Vagina (tissue), 2 donors: Measurements from ENCODE around the gene MAN1A1. TPM values are rescaled to one million over a fixed set of nuclear protein-coding genes. Genes with fewer than 3 reads are reported as not detected.
"Not testable (repeated sequence)": the region's sequence is repeated elsewhere in the genome, so short reads cannot be mapped to it uniquely, and the experiment has no call there.

Source experiments
- DNase-seq, 2 donors: peaks; one replicate each; pipeline ENCODE4 v3.0.0-alpha.2; 2017; ENCODE audit errors: extremely low spot score in 2 of 2
- H3K27ac ChIP-seq: fragments of 200-600 bp; sonication (generic); one replicate; pipeline ENCODE4 v1.5.1; 2019
- H3K27me3 ChIP-seq: fragments of 200-600 bp; sonication (generic); one replicate; pipeline ENCODE4 v1.5.1; 2019
- H3K36me3 ChIP-seq, 2 donors: fragments of 200-600 bp; sonication (generic); one replicate each; pipeline ENCODE4 v1.5.1; 2017 to 2019
- H3K4me1 ChIP-seq: fragments of 200-600 bp; sonication (generic); one replicate; pipeline ENCODE4 v1.5.1; 2019
- H3K4me3 ChIP-seq, 2 donors: fragments of 200-600 bp; sonication (generic); 1 replicate in 1 of 2; 2 replicates in 1 of 2; pipeline ENCODE4 v1.5.1; 2016 to 2019
- H3K9me3 ChIP-seq: fragments of 200-600 bp; sonication (generic); one replicate; pipeline ENCODE4 v1.5.1; 2019
- CTCF ChIP-seq, 3 experiments: fragments of 450-650 bp in 2 of 3; fragments of 200-600 bp in 1 of 3; sonication (generic) in 1 of 3; IDR thresholded peaks; one replicate each; pipeline ENCODE4 v1.5.1; 2017 to 2019; ENCODE audit warnings: antibody characterized with exemption in 3 of 3, mild to moderate bottlenecking in 2 of 3, moderate library complexity in 2 of 3
- POLR2A ChIP-seq, 2 donors: fragments of 450-650 bp; IDR thresholded peaks; one replicate each; pipeline ENCODE4 v1.6.1; 2017; ENCODE audit warnings: antibody characterized with exemption in 2 of 2, mild to moderate bottlenecking in 2 of 2, moderate library complexity in 2 of 2
- POLR2AphosphoS5 ChIP-seq, 2 donors: sonication (generic); formaldehyde crosslinking; IDR thresholded peaks; one replicate each; pipeline ENCODE4 v1.9.0; 2017; ENCODE audit warnings: antibody characterized with exemption in 2 of 2, mild to moderate bottlenecking in 2 of 2, low read depth in 1 of 2; ENCODE audit not compliant: insufficient read depth in 1 of 2
- intact Hi-C: fragments of 100-400 bp; cut with DNase I; formaldehyde crosslinking; loops from one replicate; pipeline ENCODE4 v1.15.1; 2023
- total RNA-seq: library from RNA; depleted of rRNA; stranded (reverse); fragments of >200 nt; gene quantifications from one replicate; pipeline ENCODE4 v1.2.3, GENCODE V29; 2016

Gene MAN1A1
- total RNA-seq, 1 donor from 2014 or later, result 71.2 TPM

- no peak for DNase-seq
- no peak overlapping the region for H3K27ac ChIP-seq
- no peaks in the 10 kb centered on the region for H3K9me3 ChIP-seq
- no peak overlapping the region for H3K4me3 ChIP-seq
- H3K36me3 ChIP-seq, result no peaks in the 10 kb centered on the region
- no peak for TF ChIP-seq POLR2AphosphoS5 (IDR thresholded peaks at IDR 0.05; ENCODE audit: insufficient read depth in 1 of 2, low read depth in 1 of 2)
- TF ChIP-seq POLR2A (IDR thresholded peaks at IDR 0.05), result no peak
- no peak for TF ChIP-seq CTCF (IDR thresholded peaks at IDR 0.05)
- intact Hi-C loops, result no loop called here
- H3K27me3 ChIP-seq, result no peaks in the 10 kb centered on the region
- peaks cover 7% of the 10 kb centered on the region for H3K4me1 ChIP-seq
These were observed 53.2 kb downstream of the MAN1A1 start for GRCh38 chr6:119296036-119297035.

GRCh38 chr6:119294984-119295383, 54.6 kb downstream of the MAN1A1 start:
- no peaks in the 10 kb centered on the region for H3K36me3 ChIP-seq
- TF ChIP-seq POLR2A (IDR thresholded peaks at IDR 0.05), result no peak
- no peak for TF ChIP-seq CTCF (IDR thresholded peaks at IDR 0.05)
- TF ChIP-seq POLR2AphosphoS5 (IDR thresholded peaks at IDR 0.05; ENCODE audit: insufficient read depth in 1 of 2, low read depth in 1 of 2), result no peak
- peaks cover 11% of the 10 kb centered on the region for H3K4me1 ChIP-seq
- H3K27ac ChIP-seq, result no peak overlapping the region
- H3K9me3 ChIP-seq, result no peaks in the 10 kb centered on the region
- intact Hi-C loops, result no loop called here
- no peak for DNase-seq
- no peaks in the 10 kb centered on the region for H3K27me3 ChIP-seq
- H3K4me3 ChIP-seq, result no peak overlapping the region

- H3K9me3 ChIP-seq, H3K27me3 ChIP-seq, intact Hi-C loops, DNase-seq, H3K36me3 ChIP-seq, H3K27ac ChIP-seq, H3K4me3 ChIP-seq: not testable (repeated sequence)
- H3K4me1 ChIP-seq, result peaks cover 15% of the 10 kb centered on the region
These were observed 58.5 kb downstream of the MAN1A1 start for GRCh38 chr6:119291060-119291459.

- Histone ChIP-seq H3K27me3 (no peaks in the 10 kb centered on the region), H3K4me3 (no peak overlapping the region), H3K4me1 (peaks cover 11% of the 10 kb centered on the region), H3K27ac (no peak overlapping the region), H3K36me3 (no peaks in the 10 kb centered on the region), H3K9me3 (no peaks in the 10 kb centered on the region)
- intact Hi-C loops, result no loop called here
- DNase-seq, result no peak
- TF ChIP-seq CTCF (IDR thresholded peaks at IDR 0.05) (no peak), POLR2AphosphoS5 (IDR thresholded peaks at IDR 0.05; ENCODE audit: insufficient read depth in 1 of 2, low read depth in 1 of 2) (no peak), POLR2A (IDR thresholded peaks at IDR 0.05) (no peak)
These were observed 59.3 kb downstream of the MAN1A1 start for GRCh38 chr6:119290306-119290705.

GRCh38 chr6:119289651-119290050, 59.9 kb downstream of the MAN1A1 start:
- Histone ChIP-seq H3K27me3 (no peaks in the 10 kb centered on the region), H3K4me3 (no peak overlapping the region), H3K9me3 (no peaks in the 10 kb centered on the region), H3K36me3 (no peaks in the 10 kb centered on the region), H3K27ac (no peak overlapping the region), H3K4me1 (peaks cover 11% of the 10 kb centered on the region)
- no peak for DNase-seq
- intact Hi-C loops, result no loop called here
- no peak for TF ChIP-seq POLR2AphosphoS5 (IDR thresholded peaks at IDR 0.05; ENCODE audit: insufficient read depth in 1 of 2, low read depth in 1 of 2)
- no peak for TF ChIP-seq POLR2A (IDR thresholded peaks at IDR 0.05)
- TF ChIP-seq CTCF (IDR thresholded peaks at IDR 0.05), result no peak
